Heart right ventricle (tissue), 16 donors: ENCODE results near the gene POLR2E. TPM values are rescaled to one million over a fixed set of nuclear protein-coding genes. Genes with fewer than 3 reads are reported as not detected.

Experiments used
- ATAC-seq, 8 donors: fragments of 200-7000 bp; cut with Tn5 transposase; one replicate each; pipeline ENCODE4 v1.9.1; 2020; ENCODE audit warnings: mild to moderate bottlenecking in 8 of 8, moderate library complexity in 8 of 8, moderate number of reproducible peaks in 1 of 8
- DNase-seq, 2 donors: peaks; one replicate each; pipeline ENCODE4 v3.0.0-alpha.2; 2020
- H3K27ac ChIP-seq, 10 donors: fragments of 200-600 bp; sonication (generic) in 2 of 10; one replicate each; pipeline versions ENCODE4 v1.5.0 to v1.8.0; 2020 to 2022; ENCODE audit warnings: mild to moderate bottlenecking in 3 of 10
- H3K27me3 ChIP-seq, 7 donors: fragments of 200-600 bp; one replicate each; pipeline ENCODE4 v1.8.0; 2021 to 2022; ENCODE audit warnings: mild to moderate bottlenecking in 2 of 7
- H3K36me3 ChIP-seq, 9 donors: fragments of 200-600 bp; sonication (generic) in 1 of 9; one replicate each; pipeline versions ENCODE4 v1.5.0 to v1.8.0; 2020 to 2022; ENCODE audit warnings: mild to moderate bottlenecking in 2 of 9
- H3K4me1 ChIP-seq, 9 donors: fragments of 200-600 bp; sonication (generic) in 1 of 9; one replicate each; pipeline versions ENCODE4 v1.5.0 to v1.8.0; 2020 to 2022; ENCODE audit warnings: mild to moderate bottlenecking in 4 of 9
- H3K4me3 ChIP-seq, 10 donors: fragments of 200-600 bp; sonication (generic) in 2 of 10; one replicate each; pipeline versions ENCODE4 v1.5.0 to v1.8.0; 2020 to 2022; ENCODE audit warnings: mild to moderate bottlenecking in 7 of 10, moderate library complexity in 2 of 10
- H3K9me3 ChIP-seq, 11 donors: fragments of 200-600 bp in 10 of 11; sonication (generic) in 2 of 11; one replicate each; pipeline versions ENCODE4 v1.5.0 to v1.8.0; 2013 to 2022; ENCODE audit warnings: mild to moderate bottlenecking in 2 of 11, control low read depth in 1 of 11, moderate library complexity in 1 of 11
- WGBS, 2 donors: extraction: QIAGEN DNeasy Blood & Tissue Kit; methylation state at CpG; one replicate each; pipeline ENCODE4 v1.1.7; 2013; ENCODE audit warnings: inconsistent platforms in 1 of 2; 5-methylcytosine and 5-hydroxymethylcytosine counted together
- intact Hi-C, 10 donors: fragments of 100-400 bp; cut with DNase I; formaldehyde crosslinking; loops; one replicate each; pipeline versions ENCODE4 v1.11.1 to v1.14.2; 2022
- polyA plus RNA-seq, 2 donors: library from polyadenylated mRNA; stranded (reverse); fragments of 200-250 nt; gene quantifications; one replicate each; pipeline ENCODE4 v1.2.3, GENCODE V29; 2013
- total RNA-seq, 10 donors: library from RNA; stranded (reverse); fragmentation: NEBNext Ultra II Directional in 3 of 10; extraction: Animal tissue kit (Norgen Biotek cat#: 25700) in 3 of 10; gene quantifications; one replicate each; pipeline versions ENCODE4 v1.2.1 to v1.2.4, GENCODE V29; 2021 to 2023
- TF ChIP-seq, protein P1 (sequence below), 9 donors: fragments of 200-600 bp; sonication (generic) in 2 of 9; IDR thresholded peaks; one replicate each; pipeline versions ENCODE4 v1.5.0 to v1.8.0; 2021 to 2022; ENCODE audit warnings: antibody characterized with exemption in 9 of 9, mild to moderate bottlenecking in 5 of 9, moderate library complexity in 1 of 9
- donor health status: Arrhythmogenic right ventricular cardiomyopathy.
- donor health status: ischemic (EF 13 %, LVEDD 7.1; RV severe dilation, severe dysfunction).
- donor health status: healthy with polysubstance abuse.
- donor health status: DM: no; HTN: yes; CAD: no.
- donor health status: DM: no; HTN: no; CAD: no.
- donor health status: ischemic (EF 25% LVEDD 6.9; RV normal size, moderate dysfunction).
- donor health status: ischemic (EF 25% LVEDD 5.7; RV mildly dilated, moderate dysfunction).
- donor health status: healthy.
- donor health status: DM: yes; HTN: yes; CAD: no.
- donor health status: Ischemic cardiomyopathy.
- donor health status: ischemic (EF 35%, LVEDD 5.7; RV mildly dilated, moderate dysfunction).
- donor health status: nonischemic (EF 11% LVEDD 7.7; RV severe dilation, severe dysfunction).
- donor health status: DM: yes; HTN: yes; CAD: no.
- donor health status: PGD.
- donor health status: ischemic (EF 29% LVEDD 5.4; RV normal size, mild dysfunction).
- donor health status: nonischemic (EF 23%, LVEDD 6.1; RV moderate dilation, normal function).

POLR2E gene
- total and polyA plus RNA-seq, 12 donors, result 111 to 215 (median 134) TPM

DNA sequence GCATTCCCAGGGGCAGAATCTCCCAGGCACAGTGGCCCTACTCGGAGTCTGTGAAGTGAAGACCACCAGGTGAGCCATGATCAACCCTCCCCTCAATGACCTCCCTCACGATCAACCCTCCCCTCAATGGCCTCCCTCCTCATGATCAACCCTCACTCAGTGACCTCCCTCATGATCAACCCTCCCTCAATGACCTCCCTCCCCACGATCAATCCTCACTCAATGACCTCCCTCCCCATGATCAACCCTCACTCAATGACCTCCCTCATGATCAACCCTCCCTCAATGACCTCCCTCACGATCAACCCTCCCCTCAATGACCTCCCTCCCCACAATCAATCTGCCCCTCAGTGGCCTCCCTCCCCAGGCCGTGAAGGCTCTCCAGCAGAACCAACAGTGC, 46.8 kb upstream of the POLR2E start:
- Histone ChIP-seq H3K36me3 (peaks cover 0 to 69% (median 7%) of the 10 kb centered on the region in 9 donors), H3K4me1 (no peaks in the 10 kb centered on the region), H3K27me3 (no peaks in the 10 kb centered on the region), H3K4me3 (no peak overlapping the region), H3K27ac (no peak overlapping the region), H3K9me3 (no peaks in the 10 kb centered on the region)
- intact Hi-C loops, result no loop called here
- ATAC-seq, result peak in 7 of 8 donors; percentile 12 to 63 (median 37)
- TF ChIP-seq, protein P1, sequence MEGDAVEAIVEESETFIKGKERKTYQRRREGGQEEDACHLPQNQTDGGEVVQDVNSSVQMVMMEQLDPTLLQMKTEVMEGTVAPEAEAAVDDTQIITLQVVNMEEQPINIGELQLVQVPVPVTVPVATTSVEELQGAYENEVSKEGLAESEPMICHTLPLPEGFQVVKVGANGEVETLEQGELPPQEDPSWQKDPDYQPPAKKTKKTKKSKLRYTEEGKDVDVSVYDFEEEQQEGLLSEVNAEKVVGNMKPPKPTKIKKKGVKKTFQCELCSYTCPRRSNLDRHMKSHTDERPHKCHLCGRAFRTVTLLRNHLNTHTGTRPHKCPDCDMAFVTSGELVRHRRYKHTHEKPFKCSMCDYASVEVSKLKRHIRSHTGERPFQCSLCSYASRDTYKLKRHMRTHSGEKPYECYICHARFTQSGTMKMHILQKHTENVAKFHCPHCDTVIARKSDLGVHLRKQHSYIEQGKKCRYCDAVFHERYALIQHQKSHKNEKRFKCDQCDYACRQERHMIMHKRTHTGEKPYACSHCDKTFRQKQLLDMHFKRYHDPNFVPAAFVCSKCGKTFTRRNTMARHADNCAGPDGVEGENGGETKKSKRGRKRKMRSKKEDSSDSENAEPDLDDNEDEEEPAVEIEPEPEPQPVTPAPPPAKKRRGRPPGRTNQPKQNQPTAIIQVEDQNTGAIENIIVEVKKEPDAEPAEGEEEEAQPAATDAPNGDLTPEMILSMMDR (IDR thresholded peaks at IDR 0.05), result no peak
- 90 to 91% methylated on average over 5 of the region's 5 CpGs for WGBS, 2 donors
- DNase-seq, result no peak

DNA sequence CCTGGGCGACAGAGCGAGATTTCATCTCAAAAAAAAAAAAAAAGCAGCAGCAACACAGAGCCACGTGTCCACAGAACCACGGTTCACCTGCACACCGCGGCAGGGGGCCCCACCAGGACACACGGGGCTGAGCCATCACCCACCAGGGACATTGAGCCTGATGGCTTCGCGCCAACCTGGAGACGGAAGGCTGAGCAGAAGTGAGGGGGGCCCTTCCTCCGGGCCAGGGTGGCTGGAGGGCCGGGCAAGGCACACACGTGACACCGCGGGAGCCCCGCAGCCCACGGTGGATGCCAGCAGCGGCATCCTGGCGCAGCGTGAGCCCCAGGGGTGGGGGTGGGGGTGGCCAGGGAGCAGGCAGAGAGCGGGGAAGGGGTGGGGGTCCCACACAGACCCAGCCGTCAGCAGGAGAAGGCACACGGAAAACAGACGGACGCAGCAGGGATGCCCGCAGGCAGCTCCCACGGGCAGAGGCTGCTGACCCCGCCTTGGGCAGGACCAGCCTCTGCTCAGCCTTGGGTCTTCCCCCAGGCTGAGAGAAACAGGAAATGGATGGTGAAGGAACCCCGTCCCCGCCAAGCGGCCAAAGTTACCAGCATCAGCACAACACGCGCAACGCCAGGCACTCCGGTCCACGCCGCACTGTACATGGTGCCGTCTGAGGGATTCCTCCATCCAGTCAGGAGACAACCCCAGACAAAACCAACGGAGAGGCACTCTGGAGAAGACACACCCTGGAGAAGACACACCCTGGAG, 45.3 kb upstream of the POLR2E start:
- TF ChIP-seq, protein P1 (IDR thresholded peaks at IDR 0.05), result no peak
- Histone ChIP-seq H3K4me1 (peaks cover 0 to 15% (median 10%) of the 10 kb centered on the region in 9 donors), H3K36me3 (peaks cover 0 to 68% (median 7%) of the 10 kb centered on the region in 9 donors), H3K9me3 (no peaks in the 10 kb centered on the region), H3K27me3 (no peaks in the 10 kb centered on the region), H3K4me3 (no peak overlapping the region), H3K27ac (no peak overlapping the region)
- 96 to 97% methylated on average over 39 of the region's 39 CpGs for WGBS, 2 donors
- peak in 1 of 8 donors; percentile 5 for ATAC-seq
- no peak for DNase-seq
- intact Hi-C loops, result no loop called here

DNA sequence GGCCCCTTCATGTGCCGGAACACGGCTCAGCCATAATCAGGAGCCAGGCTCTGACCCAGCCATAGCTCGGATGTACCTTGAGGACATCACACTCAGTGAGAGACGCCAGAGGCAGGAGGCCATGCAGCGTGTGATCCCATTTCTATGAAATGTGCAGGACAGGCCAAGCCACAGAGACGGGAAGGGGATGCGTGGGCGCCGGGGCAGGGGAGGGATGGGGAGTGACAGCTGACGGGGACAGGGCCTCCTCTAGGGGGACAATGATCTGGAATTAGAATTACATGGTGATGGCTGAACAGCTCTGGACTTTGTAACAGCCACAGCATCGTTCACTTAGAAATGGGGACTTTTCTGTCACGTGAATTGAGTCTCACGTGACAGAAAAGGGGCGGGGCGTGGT, 44.0 kb upstream of the POLR2E start:
- no peaks in the 10 kb centered on the region for H3K9me3 ChIP-seq
- no peak overlapping the region for H3K4me3 ChIP-seq
- intact Hi-C loops, result no loop called here
- no peaks in the 10 kb centered on the region for H3K27me3 ChIP-seq
- peaks cover 0 to 60% (median 7%) of the 10 kb centered on the region in 9 donors for H3K36me3 ChIP-seq
- peaks cover 0 to 28% (median 13%) of the 10 kb centered on the region in 9 donors for H3K4me1 ChIP-seq
- TF ChIP-seq, protein P1 (IDR thresholded peaks at IDR 0.05), result no peak
- whole genome bisulfite sequencing, 2 donors, result 87 to 91% methylated on average over 15 of the region's 15 CpGs
- no peak overlapping the region for H3K27ac ChIP-seq
- ATAC-seq, result no peak
- no peak for DNase-seq

DNA sequence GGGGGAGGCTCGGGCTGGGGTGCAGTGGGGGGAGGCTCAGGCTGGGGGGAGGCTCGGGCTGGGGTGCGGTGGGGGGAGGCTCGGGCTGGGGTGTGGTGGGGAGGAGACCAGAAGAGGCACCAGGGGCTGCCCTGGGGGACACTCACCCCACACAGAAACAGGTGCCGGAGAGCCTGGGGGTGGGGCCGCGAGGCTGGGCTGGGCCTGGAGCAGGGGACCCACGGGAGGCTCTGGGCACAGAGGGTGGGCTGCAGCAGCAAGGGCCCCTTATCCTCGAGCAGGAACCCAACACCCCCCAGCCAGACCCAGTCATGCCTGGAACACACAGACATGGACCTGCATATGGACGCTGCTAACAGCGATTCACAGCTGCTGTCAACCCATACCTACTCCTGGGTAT, 42.9 kb upstream of the POLR2E start:
- DNase-seq (no peak), ATAC-seq (no peak)
- Histone ChIP-seq H3K4me1 (peaks cover 0 to 37% (median 14%) of the 10 kb centered on the region in 9 donors), H3K4me3 (no peak overlapping the region), H3K27me3 (no peaks in the 10 kb centered on the region), H3K9me3 (no peaks in the 10 kb centered on the region), H3K36me3 (peaks cover 0 to 50% (median under 1%) of the 10 kb centered on the region in 9 donors), H3K27ac (no peak overlapping the region)
- WGBS, 2 donors, result 79 to 87% methylated on average over 7 to 8 of the region's 11 CpGs
- TF ChIP-seq, protein P1 (IDR thresholded peaks at IDR 0.05), result no peak
- intact Hi-C loops, result no loop called here
